DOHH2 (cell line): ENCODE data around the gene GALNT13.

Experiments
- EZH2phosphoT487 ChIP-seq: fragments of 200-600 bp; sonication (generic); IDR thresholded peaks from 2 replicates; pipeline ENCODE4 v1.6.1; 2017; ENCODE audit warnings: borderline replicate concordance, mild to moderate bottlenecking, antibody characterized with exemption, low read length, moderate library complexity, mixed read lengths
- TF ChIP-seq, protein P1 (sequence below): fragments of 200-600 bp; sonication (generic); IDR thresholded peaks from one replicate; pipeline ENCODE4 v1.5.1; 2014; ENCODE audit warnings: antibody characterized with exemption, mild to moderate bottlenecking, low read depth, low read length; ENCODE audit not compliant: poor library complexity, severe bottlenecking

DNA sequence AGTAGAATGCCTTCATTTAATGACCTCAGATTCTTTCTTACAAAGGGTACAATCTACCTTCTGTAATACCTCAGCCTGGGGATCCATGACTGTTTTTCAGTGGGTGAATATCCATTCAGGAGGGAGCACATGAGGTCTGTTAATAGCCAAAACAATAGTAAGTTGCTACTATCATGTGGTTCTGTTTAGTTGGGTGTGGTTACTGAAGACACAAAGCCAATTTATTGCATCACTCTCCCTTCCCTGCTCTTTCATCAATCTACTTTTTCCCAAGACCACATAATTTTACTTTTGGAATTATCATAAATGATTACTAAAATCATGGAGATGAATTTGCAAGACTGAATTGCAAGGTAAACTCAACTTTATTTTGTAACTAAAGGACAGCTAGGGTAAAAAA, 254.2 kb downstream of the GALNT13 start:
- TF ChIP-seq, protein P1, sequence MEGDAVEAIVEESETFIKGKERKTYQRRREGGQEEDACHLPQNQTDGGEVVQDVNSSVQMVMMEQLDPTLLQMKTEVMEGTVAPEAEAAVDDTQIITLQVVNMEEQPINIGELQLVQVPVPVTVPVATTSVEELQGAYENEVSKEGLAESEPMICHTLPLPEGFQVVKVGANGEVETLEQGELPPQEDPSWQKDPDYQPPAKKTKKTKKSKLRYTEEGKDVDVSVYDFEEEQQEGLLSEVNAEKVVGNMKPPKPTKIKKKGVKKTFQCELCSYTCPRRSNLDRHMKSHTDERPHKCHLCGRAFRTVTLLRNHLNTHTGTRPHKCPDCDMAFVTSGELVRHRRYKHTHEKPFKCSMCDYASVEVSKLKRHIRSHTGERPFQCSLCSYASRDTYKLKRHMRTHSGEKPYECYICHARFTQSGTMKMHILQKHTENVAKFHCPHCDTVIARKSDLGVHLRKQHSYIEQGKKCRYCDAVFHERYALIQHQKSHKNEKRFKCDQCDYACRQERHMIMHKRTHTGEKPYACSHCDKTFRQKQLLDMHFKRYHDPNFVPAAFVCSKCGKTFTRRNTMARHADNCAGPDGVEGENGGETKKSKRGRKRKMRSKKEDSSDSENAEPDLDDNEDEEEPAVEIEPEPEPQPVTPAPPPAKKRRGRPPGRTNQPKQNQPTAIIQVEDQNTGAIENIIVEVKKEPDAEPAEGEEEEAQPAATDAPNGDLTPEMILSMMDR: no peak
- no peak for TF ChIP-seq EZH2phosphoT487
